Choroid plexus epithelial cell (primary cell): ENCODE results near the gene INHBE.

Experiments used
- DNase-seq: peaks from one replicate; pipeline ENCODE4 v3.0.0-alpha.2; 2010; ENCODE audit warnings: low read depth
- H3K4me3 ChIP-seq: 2 replicates; pipeline ENCODE4 v1.5.1; 2011; ENCODE audit warnings: low read depth, mild to moderate bottlenecking, control low read depth, low read length, moderate library complexity
- CTCF ChIP-seq: conservative IDR thresholded peaks from 2 replicates; pipeline ENCODE4 v1.5.1; 2011; ENCODE audit warnings: low read depth, mild to moderate bottlenecking, control low read depth, inconsistent platforms, low read length, moderate library complexity

Gene INHBE

DNA sequence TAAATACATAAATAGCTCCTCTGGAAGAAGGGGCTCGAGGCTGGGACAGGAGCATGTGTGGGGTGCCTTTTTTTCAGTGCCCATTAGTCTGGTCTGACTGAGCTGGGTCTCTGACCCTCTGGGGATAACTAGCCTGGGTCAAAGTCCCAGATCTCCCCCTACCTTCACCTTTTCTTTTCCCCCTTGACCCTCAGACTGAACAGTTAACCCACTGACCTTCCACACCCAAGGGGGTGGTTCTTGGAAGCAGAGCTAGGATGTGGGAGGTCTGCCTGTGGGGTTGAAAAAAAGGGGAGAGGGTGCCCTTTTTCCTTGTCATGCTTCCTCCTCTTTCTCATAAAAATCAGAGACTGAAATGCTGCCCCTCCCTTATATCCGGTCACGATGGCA is 3.6 kb downstream of the INHBE start:
- no peak for TF ChIP-seq CTCF
- no peak for DNase-seq
- H3K4me3 ChIP-seq, result peak overlapping the region; percentile 73

DNA sequence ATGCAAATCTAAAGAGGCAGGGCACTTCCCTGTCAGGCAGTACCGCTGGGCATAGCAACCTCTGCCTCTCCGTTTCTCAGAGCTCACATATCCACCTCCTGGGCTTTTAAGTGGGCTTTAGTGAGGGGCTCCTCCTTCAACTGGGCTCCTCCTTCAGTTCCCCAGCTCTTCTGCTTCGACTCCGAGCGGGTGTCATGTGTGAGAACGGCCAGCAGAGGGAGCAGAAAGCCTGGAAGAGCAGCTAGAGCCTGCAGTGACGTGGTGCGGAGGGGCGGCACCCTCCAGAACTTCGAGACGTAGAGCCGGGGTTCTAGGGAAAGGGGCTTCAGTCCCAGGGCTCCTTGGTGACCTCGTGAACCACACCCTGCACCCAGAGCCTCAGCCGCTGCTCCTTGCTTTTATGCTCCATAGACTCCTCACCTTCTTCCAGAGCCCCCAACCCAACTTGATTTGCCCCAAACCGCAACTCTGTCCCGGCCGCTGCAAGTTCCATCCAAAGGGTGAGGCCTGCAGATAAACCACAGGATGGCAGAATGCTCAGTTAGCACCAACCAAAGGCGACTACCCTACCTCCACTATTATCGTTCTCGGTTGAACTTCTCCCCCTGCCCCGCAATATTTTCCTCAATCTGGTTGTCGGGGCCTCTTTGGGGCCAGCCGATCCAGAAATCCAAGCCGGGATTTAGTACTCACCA is 4.1 kb downstream of the INHBE start:
- TF ChIP-seq CTCF, result peak; percentile 96
- H3K4me3 ChIP-seq, result peak overlapping the region; percentile 73
- peak; percentile 98 for DNase-seq

- no peak for TF ChIP-seq CTCF
- DNase-seq, result peak; percentile 39
- peak within 1 kb of the TSS; percentile 73 for H3K4me3 ChIP-seq
These were observed 4.8 kb downstream of the INHBE start, which contains the start of gene GLI1 for GRCh38 chr12:57459750-57460467. TSS of gene GLI1 (plus strand) at chr12:57459785. CDS start at chr12:57463692, 3,907 bp downstream.

DNA sequence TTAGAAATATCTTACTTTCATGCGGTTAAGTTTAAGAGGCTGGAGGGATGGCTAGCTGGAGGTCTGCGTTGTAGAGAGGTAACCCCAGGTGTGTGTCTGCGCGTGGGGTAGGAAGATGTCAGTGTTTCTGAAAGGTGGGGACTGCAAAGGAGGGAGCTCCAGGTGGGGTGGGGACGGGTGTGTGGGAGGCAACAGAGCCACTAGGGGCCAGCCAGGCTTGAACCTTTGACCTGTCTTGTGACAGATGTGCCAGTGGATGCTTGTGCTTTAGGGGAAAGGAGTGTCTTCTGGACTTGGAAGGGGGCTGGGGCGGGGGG is 5.3 kb downstream of the INHBE start:
- peak overlapping the region; percentile 20 for H3K4me3 ChIP-seq
- no peak for DNase-seq
- no peak for TF ChIP-seq CTCF

DNA sequence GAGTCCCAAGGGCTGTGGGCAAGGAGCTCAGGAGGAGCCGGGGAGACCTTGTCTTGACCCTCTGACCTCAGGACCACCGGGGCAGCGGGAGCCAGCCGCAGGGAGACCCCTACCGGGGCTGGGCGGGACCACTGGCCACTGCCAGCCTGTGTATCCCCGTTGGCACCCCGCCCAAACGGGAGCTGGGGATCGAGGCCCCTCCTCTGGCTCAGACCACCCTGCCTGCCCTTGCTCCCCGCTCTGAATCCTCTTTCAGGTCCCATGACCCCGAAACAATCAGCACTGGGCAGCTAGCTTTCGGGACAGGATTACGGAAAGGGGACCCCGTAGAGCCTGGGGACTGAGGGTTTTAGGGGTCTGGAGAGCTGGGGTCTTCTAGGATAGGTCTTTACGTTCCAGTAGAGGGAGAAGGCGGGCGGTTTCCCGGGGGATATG is 5.8 kb downstream of the INHBE start:
- DNase-seq, result no peak
- peak overlapping the region; percentile 65 for H3K4me3 ChIP-seq
- TF ChIP-seq CTCF, result no peak

GRCh38 chr12:57461276-57461916 is 6.3 kb downstream of the INHBE start:
- no peak for TF ChIP-seq CTCF

More at GRCh38 chr12:57461276-57461916, 6.3 kb downstream of the INHBE start:
- DNase-seq, result peak; percentile 54
- peak overlapping the region; percentile 65 for H3K4me3 ChIP-seq
